Suprapubic skin (tissue), 4 donors: Measurements from ENCODE around the gene ANKRD12.

Experiments
- POLR2A ChIP-seq, 2 donors: fragments of 450-650 bp; IDR thresholded peaks; one replicate each; pipeline ENCODE4 v1.6.1; 2017; ENCODE audit warnings: antibody characterized with exemption in 2 of 2, mild to moderate bottlenecking in 2 of 2, moderate library complexity in 2 of 2
- POLR2AphosphoS5 ChIP-seq, 3 donors: sonication (generic); formaldehyde crosslinking; IDR thresholded peaks; one replicate each; pipeline ENCODE4 v1.6.1; 2017; ENCODE audit warnings: antibody characterized with exemption in 3 of 3
- TF ChIP-seq, protein P1 (sequence below), 2 donors: fragments of 200-600 bp in 1 of 2; fragments of 450-650 bp in 1 of 2; sonication (generic) in 1 of 2; IDR thresholded peaks; one replicate each; pipeline ENCODE4 v1.5.1; 2016 to 2019; ENCODE audit warnings: antibody characterized with exemption in 2 of 2, mild to moderate bottlenecking in 1 of 2, moderate library complexity in 1 of 2

DNA sequence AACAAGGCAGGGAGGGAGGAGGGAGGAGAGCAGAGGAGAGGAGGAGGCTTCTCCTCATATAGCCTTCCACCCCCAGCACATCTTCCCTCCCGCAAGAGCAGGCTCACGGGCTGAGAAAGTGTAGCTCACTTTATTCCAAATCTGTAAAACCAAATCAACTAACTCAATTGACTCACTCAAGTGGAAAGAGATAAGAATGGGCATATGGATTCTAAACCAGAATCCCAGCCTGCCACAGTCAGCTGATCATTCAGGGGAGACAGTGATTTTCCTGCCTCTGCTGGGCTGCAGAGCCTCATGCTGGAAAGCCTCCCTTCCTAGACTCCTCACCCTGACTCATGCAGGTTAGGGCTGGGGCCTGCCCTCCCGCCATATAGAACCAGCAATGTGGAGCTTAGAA lies 193.8 kb downstream of the ANKRD12 start:
- TF ChIP-seq, protein P1, sequence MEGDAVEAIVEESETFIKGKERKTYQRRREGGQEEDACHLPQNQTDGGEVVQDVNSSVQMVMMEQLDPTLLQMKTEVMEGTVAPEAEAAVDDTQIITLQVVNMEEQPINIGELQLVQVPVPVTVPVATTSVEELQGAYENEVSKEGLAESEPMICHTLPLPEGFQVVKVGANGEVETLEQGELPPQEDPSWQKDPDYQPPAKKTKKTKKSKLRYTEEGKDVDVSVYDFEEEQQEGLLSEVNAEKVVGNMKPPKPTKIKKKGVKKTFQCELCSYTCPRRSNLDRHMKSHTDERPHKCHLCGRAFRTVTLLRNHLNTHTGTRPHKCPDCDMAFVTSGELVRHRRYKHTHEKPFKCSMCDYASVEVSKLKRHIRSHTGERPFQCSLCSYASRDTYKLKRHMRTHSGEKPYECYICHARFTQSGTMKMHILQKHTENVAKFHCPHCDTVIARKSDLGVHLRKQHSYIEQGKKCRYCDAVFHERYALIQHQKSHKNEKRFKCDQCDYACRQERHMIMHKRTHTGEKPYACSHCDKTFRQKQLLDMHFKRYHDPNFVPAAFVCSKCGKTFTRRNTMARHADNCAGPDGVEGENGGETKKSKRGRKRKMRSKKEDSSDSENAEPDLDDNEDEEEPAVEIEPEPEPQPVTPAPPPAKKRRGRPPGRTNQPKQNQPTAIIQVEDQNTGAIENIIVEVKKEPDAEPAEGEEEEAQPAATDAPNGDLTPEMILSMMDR (IDR thresholded peaks at IDR 0.05), result no peak
- TF ChIP-seq POLR2AphosphoS5 (IDR thresholded peaks at IDR 0.05) (no peak), POLR2A (IDR thresholded peaks at IDR 0.05) (no peak)
